Measurements from ENCODE around the gene IL21R.

IL21R gene

GRCh38 chr16:27462846-27463682, 61.1 kb downstream of the IL21R start:
- DNase-seq (ENCODE audit: low read depth in 1 of 2, low spot score in 1 of 2) = no peak

GRCh38 chr16:27463741-27464591, 62.0 kb downstream of the IL21R start:
- DNase-seq (ENCODE audit: low read depth in 1 of 2, low spot score in 1 of 2) = no peak

DNA sequence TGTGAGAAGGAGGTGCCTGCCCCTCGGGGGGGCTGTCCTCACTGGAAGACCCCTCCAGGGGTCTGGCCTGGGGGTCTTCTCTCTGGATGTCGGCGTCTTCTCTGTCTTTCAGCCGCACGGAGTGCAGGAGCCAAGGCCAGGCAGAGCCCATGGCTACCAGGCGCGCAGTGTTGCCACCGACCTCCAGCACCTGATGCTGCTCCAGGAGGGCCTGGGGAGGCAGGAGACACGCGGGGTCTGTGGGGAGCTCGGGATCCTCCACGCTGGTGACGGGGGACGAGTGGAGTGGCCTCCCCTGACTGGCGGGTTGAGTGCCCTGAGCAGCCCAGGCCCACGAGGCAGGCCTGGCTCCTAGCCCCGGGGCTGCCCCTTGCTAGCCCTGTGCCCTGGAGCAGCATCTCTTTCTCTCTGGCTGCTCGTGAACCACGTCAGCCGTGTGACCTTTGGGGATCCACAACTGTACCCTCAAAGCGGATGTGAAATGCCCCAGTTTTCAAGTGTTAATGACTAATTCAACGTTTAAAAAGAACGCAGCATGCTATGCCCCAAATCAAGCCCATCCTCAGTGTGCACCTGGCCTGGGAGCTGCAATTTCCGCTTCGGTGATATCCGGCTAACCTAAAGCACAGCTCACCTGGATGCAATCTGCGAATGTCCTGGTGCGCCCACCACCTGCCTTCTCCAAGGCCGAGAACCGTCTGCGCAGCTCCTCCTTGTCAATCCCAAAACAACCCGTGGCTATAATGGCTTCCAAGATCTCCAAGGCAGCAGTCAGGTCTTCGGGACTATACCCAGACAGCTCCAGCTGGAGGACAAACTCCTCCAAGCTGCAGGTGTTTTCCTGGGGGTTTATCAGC, 62.9 kb downstream of the IL21R start:
- DNase-seq (ENCODE audit: low read depth in 1 of 2, low spot score in 1 of 2) = no peak

GRCh38 chr16:27465483-27465879, 63.5 kb downstream of the IL21R start:
- DNase-seq (ENCODE audit: low read depth in 1 of 2, low spot score in 1 of 2) = no peak

- no peak for DNase-seq (ENCODE audit: low read depth in 1 of 2, low spot score in 1 of 2)
These were observed 67.1 kb downstream of the IL21R start for GRCh38 chr16:27468941-27469531.

- no peak for DNase-seq (ENCODE audit: low read depth in 1 of 2, low spot score in 1 of 2)
These were observed 68.8 kb downstream of the IL21R start for GRCh38 chr16:27470567-27471431.

GRCh38 chr16:27471661-27472060, 69.7 kb downstream of the IL21R start:
- DNase-seq (ENCODE audit: low read depth in 1 of 2, low spot score in 1 of 2) = no peak

DNA sequence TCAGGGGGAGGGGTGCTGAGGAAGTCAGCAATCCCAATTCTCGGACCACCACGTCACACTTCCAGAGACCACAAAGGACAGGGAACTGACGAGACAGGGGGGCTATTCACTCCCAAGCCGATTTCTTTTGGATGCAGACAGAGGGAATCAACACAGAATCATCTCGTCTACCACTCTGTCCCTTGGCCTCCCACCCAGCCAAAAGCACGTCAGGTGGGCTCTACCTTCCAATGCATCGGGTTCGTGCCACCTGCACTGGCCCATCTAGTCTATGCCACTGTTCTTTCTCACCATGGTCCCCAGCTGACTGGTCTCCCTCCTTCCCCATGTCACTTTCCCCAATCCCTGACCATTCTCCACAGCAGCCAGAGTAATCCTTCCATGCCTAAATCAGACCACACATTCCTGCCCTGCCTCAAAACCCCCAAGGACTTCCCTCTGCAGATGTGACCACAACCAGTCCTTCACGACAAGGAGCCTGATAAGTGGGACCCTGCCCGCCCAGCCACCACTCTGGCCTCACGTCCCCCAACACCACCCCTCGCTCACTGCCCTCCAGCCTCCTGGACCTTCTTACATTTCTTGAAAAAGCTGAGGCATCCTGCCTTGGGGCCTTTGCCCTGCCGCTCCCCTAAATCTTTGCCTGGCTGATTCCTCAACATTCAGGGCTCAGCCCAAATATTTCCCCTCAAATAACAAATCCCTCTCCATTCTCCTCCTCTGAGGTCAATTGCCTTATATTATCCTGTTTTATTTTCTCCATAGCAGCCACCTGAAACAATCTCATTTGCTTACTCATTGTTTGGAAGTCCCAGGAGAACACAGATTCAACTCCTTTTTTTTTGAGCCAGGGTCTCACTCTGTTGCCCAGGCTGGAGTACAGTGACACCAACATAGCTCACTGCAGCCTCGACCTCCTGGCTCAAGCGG, 70.4 kb downstream of the IL21R start:
- DNase-seq (ENCODE audit: low read depth in 1 of 2, low spot score in 1 of 2) = no peak

DNA sequence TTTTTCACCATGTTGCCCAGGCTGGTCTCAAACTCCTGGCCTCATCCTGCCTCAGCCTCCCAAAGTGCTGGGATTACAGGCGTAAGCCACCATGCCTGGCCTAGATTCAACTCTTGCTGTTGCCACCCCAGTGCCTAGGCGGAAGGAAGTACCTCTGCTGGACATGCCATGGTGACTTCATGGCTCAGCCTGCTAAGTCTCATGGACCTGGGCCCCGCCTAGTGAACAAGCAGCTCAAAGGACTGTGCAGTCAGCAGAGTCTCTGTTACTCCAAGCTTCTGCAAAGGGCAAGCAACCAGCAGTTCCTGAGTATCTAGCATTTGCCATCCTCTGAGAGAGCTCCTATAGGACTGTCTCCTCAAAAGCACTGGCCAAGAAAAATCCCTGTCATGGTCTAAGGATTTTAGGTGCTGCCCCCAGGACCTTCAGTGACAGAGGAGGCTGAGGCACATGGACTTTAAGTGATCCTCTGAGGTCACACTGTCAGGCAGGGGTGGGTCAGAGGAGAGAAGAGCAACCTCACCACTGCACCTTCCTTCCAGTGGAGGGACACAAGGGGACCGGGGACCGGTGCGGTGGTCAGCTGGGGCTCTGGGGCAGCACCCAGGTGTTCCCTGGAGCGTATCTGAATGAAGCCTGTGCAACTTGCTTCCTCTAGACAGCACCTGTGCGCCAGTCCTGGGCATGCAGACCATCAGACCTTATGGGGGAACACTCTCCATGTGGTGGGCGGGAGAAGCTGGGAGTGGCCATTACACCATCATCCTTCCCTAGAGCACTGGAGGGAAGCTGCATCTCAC, 71.3 kb downstream of the IL21R start:
- DNase-seq (ENCODE audit: low read depth in 1 of 2, low spot score in 1 of 2) = no peak

- DNase-seq (ENCODE audit: low read depth in 1 of 2, low spot score in 1 of 2) = no peak
These were observed 72.1 kb downstream of the IL21R start for GRCh38 chr16:27474041-27474440.

DNA sequence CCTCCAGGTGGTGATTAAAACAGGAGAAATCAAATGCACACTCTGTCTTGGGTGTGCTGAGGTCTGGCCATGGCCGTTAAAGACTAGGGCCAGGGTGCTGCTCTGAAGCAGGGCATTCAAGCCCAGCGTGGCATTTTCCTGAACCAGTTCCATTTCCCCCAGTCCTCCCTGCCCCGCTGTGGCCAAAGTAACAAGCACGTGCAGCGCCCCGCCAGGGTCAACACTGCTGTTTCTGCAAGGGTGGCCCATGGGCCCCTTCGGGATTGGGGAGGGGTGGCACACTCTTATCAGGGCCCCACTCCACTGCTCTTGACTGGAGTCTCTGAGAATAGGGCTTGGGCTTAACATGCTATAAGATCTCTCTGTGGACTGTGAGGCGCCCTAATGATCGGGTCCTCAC, 72.9 kb downstream of the IL21R start:
- DNase-seq (ENCODE audit: low read depth in 1 of 2, low spot score in 1 of 2) = no peak

GRCh38 chr16:27475561-27475960, 73.6 kb downstream of the IL21R start:
- no peak for DNase-seq (ENCODE audit: low read depth in 1 of 2, low spot score in 1 of 2)

DNA sequence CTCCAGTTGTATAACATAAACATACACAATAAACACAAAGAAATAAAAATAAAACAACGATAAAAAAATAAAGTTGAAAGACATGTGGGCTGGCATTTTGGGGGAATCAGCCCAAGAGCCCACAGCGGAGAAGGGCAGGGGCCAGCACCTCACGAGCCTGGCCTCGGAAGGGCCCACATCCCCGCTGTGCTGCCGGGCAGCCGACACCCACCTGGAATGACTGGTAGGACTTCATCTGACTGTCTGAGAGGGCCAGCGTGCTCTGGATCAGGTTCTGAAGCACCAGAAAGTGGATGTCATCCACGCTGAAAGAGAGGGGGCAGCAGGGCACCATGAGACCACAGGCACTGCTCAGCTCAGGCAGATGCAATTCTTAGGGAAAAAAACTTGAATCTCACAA, 74.3 kb downstream of the IL21R start:
- DNase-seq (ENCODE audit: low read depth in 1 of 2, low spot score in 1 of 2) = no peak

DNA sequence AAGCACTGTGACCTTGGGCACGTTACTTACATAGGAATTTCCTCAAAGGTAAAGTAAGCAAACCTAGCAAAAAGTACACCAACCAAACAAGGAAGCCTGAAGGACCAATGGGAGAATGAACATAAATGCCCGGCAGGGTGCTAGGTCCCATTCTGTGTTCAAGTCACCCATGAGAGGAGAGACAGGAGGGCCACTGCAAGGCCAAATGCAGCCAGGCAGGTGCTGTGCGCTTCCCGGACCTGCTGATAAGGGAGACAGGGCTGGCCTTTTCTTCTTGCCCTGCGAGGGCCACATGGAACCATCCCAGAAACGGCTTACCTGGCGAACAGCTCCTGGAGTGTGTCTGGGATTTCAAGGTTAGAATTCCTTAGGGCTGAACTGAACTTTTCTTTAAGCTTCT, 78.8 kb downstream of the IL21R start:
- no peak for DNase-seq (ENCODE audit: low read depth in 1 of 2, low spot score in 1 of 2)

- no peak for DNase-seq (ENCODE audit: low read depth in 1 of 2, low spot score in 1 of 2)
These were observed 79.4 kb downstream of the IL21R start for GRCh38 chr16:27481282-27481934.

- no peak for DNase-seq (ENCODE audit: low read depth in 1 of 2, low spot score in 1 of 2)
These were observed 80.6 kb downstream of the IL21R start for GRCh38 chr16:27482397-27483087.

GRCh38 chr16:27483088-27483437, 81.1 kb downstream of the IL21R start:
- no peak for DNase-seq (ENCODE audit: low read depth in 1 of 2, low spot score in 1 of 2)

All from stimulated activated CD4-positive, alpha-beta T cell treated with anti-CD3 and anti-CD28 coated beads, Interleukin-15, amount 100 ng/mL, for 1 hour (primary cell).